ENCODE results near the gene DEXI. TPM values are rescaled to one million over a fixed set of nuclear protein-coding genes. Genes with fewer than 3 reads are reported as not detected.
A peak's percentile ranks its signal among the peaks of the same experiment; 100 is the strongest.

Gene DEXI
- total and polyA plus RNA-seq, 2 of the 13 experiments (the other 11 are each of a cell fraction or from before 2014, with no cell fraction given), result 51.5 to 70.4 TPM

GRCh38 chr16:10922328-10923145 is 19.7 kb downstream of the DEXI start (continued):
- TF ChIP-seq PATZ1 (CRISPR knock-in tag; IDR thresholded peaks at IDR 0.05) (peak; percentile 87), RAD51 (IDR thresholded peaks at IDR 0.05; ENCODE audit: borderline replicate concordance) (no peak), NFIC (IDR thresholded peaks at IDR 0.05; ENCODE audit: low read length) (0 out of 2 replicates have a peak, but pooled peaks have one; percentile 9), ZNF274 (CRISPR knock-in tag; IDR thresholded peaks at IDR 0.05) (no peak), THAP8 (CRISPR knock-in tag; IDR thresholded peaks at IDR 0.05; ENCODE audit: borderline replicate concordance) (no peak), TBP (CRISPR knock-in tag; IDR thresholded peaks at IDR 0.05) (no peak), ZNF33A (CRISPR knock-in tag; IDR thresholded peaks at IDR 0.05; ENCODE audit: borderline replicate concordance) (no peak), NR1H2 (CRISPR knock-in tag; IDR thresholded peaks at IDR 0.05; ENCODE audit: borderline replicate concordance, low read depth) (0 out of 2 replicates have a peak, but pooled peaks have one; percentile 48), TFAP4 (IDR thresholded peaks at IDR 0.05; ENCODE audit: borderline replicate concordance, low read depth) (peak; percentile 23; the same call in 1 of the 2 replicates), ZNF563 (CRISPR knock-in tag; IDR thresholded peaks at IDR 0.05) (no peak), FOXJ3 (CRISPR knock-in tag; IDR thresholded peaks at IDR 0.05; ENCODE audit: borderline replicate concordance) (no peak), FOSL2 (CRISPR knock-in tag; IDR thresholded peaks at IDR 0.05) (0 out of 2 replicates have a peak, but pooled peaks have one; percentile 20), GTF3A (CRISPR knock-in tag; conservative IDR thresholded peaks at IDR 0.05) (no peak), ZNF775 (CRISPR knock-in tag; IDR thresholded peaks at IDR 0.05; ENCODE audit: borderline replicate concordance) (no peak), NR2F1 (CRISPR knock-in tag; IDR thresholded peaks at IDR 0.05) (no peak), ZNF276 (CRISPR knock-in tag; IDR thresholded peaks at IDR 0.05; ENCODE audit: low read depth) (no peak; the same call in 1 of the 2 replicates), ZNF710 (CRISPR knock-in tag; IDR thresholded peaks at IDR 0.05; ENCODE audit: borderline replicate concordance) (no peak), SP1 (IDR thresholded peaks at IDR 0.05) (no peak), SP1 (CRISPR knock-in tag; IDR thresholded peaks at IDR 0.05) (no peak), SOX5 (CRISPR knock-in tag; IDR thresholded peaks at IDR 0.05; ENCODE audit: borderline replicate concordance) (no peak), RBM39 (IDR thresholded peaks at IDR 0.05; ENCODE audit: low read depth, low read length, poor library complexity, severe bottlenecking) (no peak)
